BE2C (cell line): ENCODE results near the gene TXNDC9.

ENCODE experiments used
- DNase-seq: peaks from one replicate; pipeline ENCODE4 v3.0.0-alpha.2; 2020
- H3K27me3 ChIP-seq: fragments of 250-450 bp; sonication (Bioruptor Pico); 2 replicates; pipeline ENCODE4 v1.5.1; 2020; ENCODE audit warnings: mild to moderate bottlenecking
- H3K36me3 ChIP-seq: fragments of 250-450 bp; sonication (Bioruptor Pico); 2 replicates; pipeline ENCODE4 v1.5.1; 2020; ENCODE audit warnings: mild to moderate bottlenecking
- H3K4me1 ChIP-seq: fragments of 250-450 bp; sonication (Bioruptor Pico); 2 replicates; pipeline ENCODE4 v1.5.1; 2020
- H3K4me3 ChIP-seq: 2 replicates; pipeline ENCODE4 v1.5.1; 2011; ENCODE audit warnings: low read depth, low read length
- H3K9me3 ChIP-seq: fragments of 250-450 bp; sonication (Bioruptor Pico); 2 replicates; pipeline ENCODE4 v1.5.1; 2020
- TF ChIP-seq, protein P1 (sequence below): IDR thresholded peaks from 2 replicates; pipeline ENCODE4 v1.5.1; 2012; ENCODE audit warnings: mild to moderate bottlenecking, low read depth, low read length

Gene TXNDC9

GRCh38 chr2:99275882-99276281 is 60.3 kb downstream of the TXNDC9 start:
- H3K4me1 ChIP-seq: no peaks in the 10 kb centered on the region
- DNase-seq: no peak
- H3K27me3 ChIP-seq: no peaks in the 10 kb centered on the region
- no peaks in the 10 kb centered on the region for H3K36me3 ChIP-seq
- no peak overlapping the region for H3K4me3 ChIP-seq
- no peaks in the 10 kb centered on the region for H3K9me3 ChIP-seq
- TF ChIP-seq, protein P1, sequence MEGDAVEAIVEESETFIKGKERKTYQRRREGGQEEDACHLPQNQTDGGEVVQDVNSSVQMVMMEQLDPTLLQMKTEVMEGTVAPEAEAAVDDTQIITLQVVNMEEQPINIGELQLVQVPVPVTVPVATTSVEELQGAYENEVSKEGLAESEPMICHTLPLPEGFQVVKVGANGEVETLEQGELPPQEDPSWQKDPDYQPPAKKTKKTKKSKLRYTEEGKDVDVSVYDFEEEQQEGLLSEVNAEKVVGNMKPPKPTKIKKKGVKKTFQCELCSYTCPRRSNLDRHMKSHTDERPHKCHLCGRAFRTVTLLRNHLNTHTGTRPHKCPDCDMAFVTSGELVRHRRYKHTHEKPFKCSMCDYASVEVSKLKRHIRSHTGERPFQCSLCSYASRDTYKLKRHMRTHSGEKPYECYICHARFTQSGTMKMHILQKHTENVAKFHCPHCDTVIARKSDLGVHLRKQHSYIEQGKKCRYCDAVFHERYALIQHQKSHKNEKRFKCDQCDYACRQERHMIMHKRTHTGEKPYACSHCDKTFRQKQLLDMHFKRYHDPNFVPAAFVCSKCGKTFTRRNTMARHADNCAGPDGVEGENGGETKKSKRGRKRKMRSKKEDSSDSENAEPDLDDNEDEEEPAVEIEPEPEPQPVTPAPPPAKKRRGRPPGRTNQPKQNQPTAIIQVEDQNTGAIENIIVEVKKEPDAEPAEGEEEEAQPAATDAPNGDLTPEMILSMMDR: no peak
